ENCODE measurements around the gene CACNA1C. TPM values are rescaled to one million over a fixed set of nuclear protein-coding genes. Genes with fewer than 3 reads are reported as not detected.

Gene CACNA1C
- total RNA-seq, 4 donors from 2014 or later = 5.2 to 12.9 (median 6.3) TPM

- Histone ChIP-seq H3K4me1 (no peaks in the 10 kb centered on the region), H3K9me3 (no peaks in the 10 kb centered on the region), H3K27ac (no peak overlapping the region), H3K4me3 (no peak overlapping the region), H3K27me3 (no peaks in the 10 kb centered on the region), H3K36me3 (no peaks in the 10 kb centered on the region)
- DNase-seq (ENCODE audit: low spot score in 2 of 2) = no peak
- 66 to 68% methylated on average over 5 of the region's 5 CpGs for WGBS, 2 donors
- TF ChIP-seq POLR2A (IDR thresholded peaks at IDR 0.05) (no peak), CTCF (IDR thresholded peaks at IDR 0.05) (no peak), EP300 (IDR thresholded peaks at IDR 0.05) (no peak)
These were observed 456.4 kb downstream of the CACNA1C start for GRCh38 chr12:2509137-2509536.

GRCh38 chr12:2510045-2510444 lies 457.3 kb downstream of the CACNA1C start:
- H3K36me3 ChIP-seq = no peaks in the 10 kb centered on the region
- no peaks in the 10 kb centered on the region for H3K4me1 ChIP-seq
- H3K27me3 ChIP-seq = no peaks in the 10 kb centered on the region
- no peaks in the 10 kb centered on the region for H3K9me3 ChIP-seq
- 84 to 85% methylated on average over 5 of the region's 5 CpGs for WGBS, 2 donors
- TF ChIP-seq CTCF (IDR thresholded peaks at IDR 0.05) (no peak), EP300 (IDR thresholded peaks at IDR 0.05) (no peak), POLR2A (IDR thresholded peaks at IDR 0.05) (no peak)
- H3K4me3 ChIP-seq = no peak overlapping the region
- H3K27ac ChIP-seq = no peak overlapping the region
- DNase-seq (ENCODE audit: low spot score in 2 of 2) = no peak

- Histone ChIP-seq H3K4me3 (no peak overlapping the region), H3K27me3 (no peaks in the 10 kb centered on the region), H3K36me3 (no peaks in the 10 kb centered on the region), H3K27ac (no peak overlapping the region), H3K9me3 (no peaks in the 10 kb centered on the region), H3K4me1 (no peaks in the 10 kb centered on the region)
- TF ChIP-seq POLR2A (IDR thresholded peaks at IDR 0.05) (no peak), EP300 (IDR thresholded peaks at IDR 0.05) (no peak), CTCF (IDR thresholded peaks at IDR 0.05) (no peak)
- no peak for DNase-seq (ENCODE audit: low spot score in 2 of 2)
- WGBS, 2 donors = 82 to 85% methylated on average over 11 of the region's 11 CpGs
These were observed 460.6 kb downstream of the CACNA1C start for GRCh38 chr12:2513141-2514037.

GRCh38 chr12:2514038-2514340 lies 461.2 kb downstream of the CACNA1C start:
- H3K4me3 ChIP-seq = no peak overlapping the region
- H3K27me3 ChIP-seq = no peaks in the 10 kb centered on the region
- no peak overlapping the region for H3K27ac ChIP-seq
- no peaks in the 10 kb centered on the region for H3K36me3 ChIP-seq
- no peaks in the 10 kb centered on the region for H3K4me1 ChIP-seq
- DNase-seq (ENCODE audit: low spot score in 2 of 2) = no peak
- H3K9me3 ChIP-seq = no peaks in the 10 kb centered on the region
- WGBS, 2 donors = 80 to 81% methylated on average over 5 of the region's 5 CpGs
- TF ChIP-seq EP300 (IDR thresholded peaks at IDR 0.05) (no peak), POLR2A (IDR thresholded peaks at IDR 0.05) (no peak), CTCF (IDR thresholded peaks at IDR 0.05) (no peak)

GRCh38 chr12:2520722-2521246 lies 468.0 kb downstream of the CACNA1C start:
- Histone ChIP-seq H3K9me3 (no peaks in the 10 kb centered on the region), H3K36me3 (no peaks in the 10 kb centered on the region), H3K27me3 (no peaks in the 10 kb centered on the region), H3K4me1 (no peaks in the 10 kb centered on the region), H3K4me3 (no peak overlapping the region), H3K27ac (no peak overlapping the region)
- 77 to 82% methylated on average over 5 of the region's 5 CpGs for WGBS, 2 donors
- TF ChIP-seq CTCF (IDR thresholded peaks at IDR 0.05) (no peak), POLR2A (IDR thresholded peaks at IDR 0.05) (no peak), EP300 (IDR thresholded peaks at IDR 0.05) (no peak)
- no peak for DNase-seq (ENCODE audit: low spot score in 2 of 2)

Measured in tibial nerve (tissue), 4 donors.